ENCODE measurements around the gene B4GALT5.
A peak's percentile ranks its signal among the peaks of the same experiment; 100 is the strongest.

Gene B4GALT5

GRCh38 chr20:49591217-49591865 is 122.3 kb downstream of the B4GALT5 start:
- no peak for DNase-seq (ENCODE audit: low read depth)
- TF ChIP-seq, protein P1, sequence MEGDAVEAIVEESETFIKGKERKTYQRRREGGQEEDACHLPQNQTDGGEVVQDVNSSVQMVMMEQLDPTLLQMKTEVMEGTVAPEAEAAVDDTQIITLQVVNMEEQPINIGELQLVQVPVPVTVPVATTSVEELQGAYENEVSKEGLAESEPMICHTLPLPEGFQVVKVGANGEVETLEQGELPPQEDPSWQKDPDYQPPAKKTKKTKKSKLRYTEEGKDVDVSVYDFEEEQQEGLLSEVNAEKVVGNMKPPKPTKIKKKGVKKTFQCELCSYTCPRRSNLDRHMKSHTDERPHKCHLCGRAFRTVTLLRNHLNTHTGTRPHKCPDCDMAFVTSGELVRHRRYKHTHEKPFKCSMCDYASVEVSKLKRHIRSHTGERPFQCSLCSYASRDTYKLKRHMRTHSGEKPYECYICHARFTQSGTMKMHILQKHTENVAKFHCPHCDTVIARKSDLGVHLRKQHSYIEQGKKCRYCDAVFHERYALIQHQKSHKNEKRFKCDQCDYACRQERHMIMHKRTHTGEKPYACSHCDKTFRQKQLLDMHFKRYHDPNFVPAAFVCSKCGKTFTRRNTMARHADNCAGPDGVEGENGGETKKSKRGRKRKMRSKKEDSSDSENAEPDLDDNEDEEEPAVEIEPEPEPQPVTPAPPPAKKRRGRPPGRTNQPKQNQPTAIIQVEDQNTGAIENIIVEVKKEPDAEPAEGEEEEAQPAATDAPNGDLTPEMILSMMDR (conservative IDR thresholded peaks at IDR 0.05; ENCODE audit: low read depth, low read length): no peak
- H3K4me3 ChIP-seq (ENCODE audit: low read depth, low read length): no peak overlapping the region

- H3K4me3 ChIP-seq (ENCODE audit: low read depth, low read length): no peak overlapping the region
- TF ChIP-seq, protein P1 (conservative IDR thresholded peaks at IDR 0.05; ENCODE audit: low read depth, low read length): no peak
- no peak for DNase-seq (ENCODE audit: low read depth)
Measured at GRCh38 chr20:49590163-49591017, 123.3 kb downstream of the B4GALT5 start.

- no peak for DNase-seq (ENCODE audit: low read depth)
- no peak overlapping the region for H3K4me3 ChIP-seq (ENCODE audit: low read depth, low read length)
- TF ChIP-seq, protein P1 (conservative IDR thresholded peaks at IDR 0.05; ENCODE audit: low read depth, low read length): no peak
Measured at GRCh38 chr20:49589747-49590146, 123.9 kb downstream of the B4GALT5 start.

DNA sequence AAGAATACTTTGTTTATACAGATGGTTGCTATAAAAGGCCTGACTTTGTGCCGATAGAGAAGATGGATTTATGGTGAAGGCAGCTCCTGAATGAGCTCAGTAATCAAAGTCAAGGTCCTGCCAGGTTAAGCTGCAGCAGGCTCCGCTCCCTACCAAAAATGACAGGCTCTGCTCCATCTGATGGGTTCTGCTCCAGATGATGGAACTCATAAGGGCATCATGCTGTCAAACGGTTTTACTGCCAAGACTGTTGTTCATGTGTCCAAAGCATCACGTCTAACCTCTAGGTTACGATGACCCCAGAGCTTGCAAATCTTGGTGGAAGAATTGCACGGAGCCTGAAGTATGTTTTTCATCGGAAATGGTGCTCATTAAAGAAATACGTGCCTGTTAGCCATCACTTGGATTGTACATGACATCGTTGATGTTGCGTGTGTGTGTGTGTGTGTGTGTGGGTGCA is 126.5 kb downstream of the B4GALT5 start:
- peak; percentile 37 for DNase-seq (ENCODE audit: low read depth)

GRCh38 chr20:49585585-49586245 is 128.0 kb downstream of the B4GALT5 start:
- TF ChIP-seq, protein P1 (conservative IDR thresholded peaks at IDR 0.05; ENCODE audit: low read depth, low read length): no peak
- H3K4me3 ChIP-seq (ENCODE audit: low read depth, low read length): no peak overlapping the region
- no peak for DNase-seq (ENCODE audit: low read depth)

More for the DNA sequence above, 126.5 kb downstream of the B4GALT5 start:
- H3K4me3 ChIP-seq (ENCODE audit: low read depth, low read length): no peak overlapping the region
- TF ChIP-seq, protein P1 (conservative IDR thresholded peaks at IDR 0.05; ENCODE audit: low read depth, low read length): no peak

DNA sequence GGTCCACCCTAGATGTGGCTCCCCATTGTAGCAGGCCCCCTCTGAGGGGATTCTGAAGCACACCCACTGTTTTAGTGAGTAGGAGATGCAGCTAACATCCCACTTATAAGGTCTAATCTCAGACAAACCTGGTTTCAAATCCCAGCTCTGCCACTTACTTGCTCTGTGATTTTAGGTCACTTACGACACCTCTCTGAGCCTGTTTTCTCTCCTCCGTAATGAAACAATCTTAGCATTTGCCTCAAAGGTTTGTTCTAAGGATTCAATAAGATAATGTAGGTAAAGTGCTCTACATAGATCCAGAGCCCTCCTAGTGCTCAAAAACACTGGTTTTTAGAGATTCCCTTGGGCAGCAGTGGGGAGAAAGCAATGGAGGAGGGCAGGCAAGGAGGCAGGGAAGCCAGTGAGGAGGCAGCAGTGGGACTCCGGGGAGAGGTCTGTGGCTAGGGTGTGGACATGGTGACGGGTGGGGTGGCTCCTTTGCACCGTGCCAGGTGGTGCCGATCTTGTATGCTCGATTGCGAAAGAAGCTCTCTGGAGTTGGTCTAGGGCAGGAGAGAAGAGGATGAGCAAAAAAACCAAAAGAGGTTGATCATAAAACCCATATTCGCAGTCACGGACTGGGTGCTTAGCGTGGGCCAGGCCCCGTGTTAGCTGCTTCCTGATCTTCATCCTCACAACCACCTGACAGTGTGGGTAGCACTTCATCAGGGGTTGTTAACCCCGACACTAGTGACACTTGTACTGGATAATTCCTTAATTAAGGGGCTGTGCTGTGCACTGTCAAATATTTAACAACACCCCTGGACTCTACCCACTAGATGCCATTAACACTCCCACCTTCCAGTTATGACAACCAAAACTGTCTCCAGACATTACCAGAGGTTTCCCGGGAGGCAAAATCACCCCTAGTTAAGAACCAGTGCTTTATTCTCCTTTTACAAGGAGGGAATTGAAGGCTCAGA is 129.0 kb downstream of the B4GALT5 start:
- no peak overlapping the region for H3K4me3 ChIP-seq (ENCODE audit: low read depth, low read length)
- TF ChIP-seq, protein P1 (conservative IDR thresholded peaks at IDR 0.05; ENCODE audit: low read depth, low read length): no peak
- DNase-seq (ENCODE audit: low read depth): no peak

Data from choroid plexus epithelial cell (primary cell).